Measurements from ENCODE around the gene KCP.

- TF ChIP-seq, protein P1, sequence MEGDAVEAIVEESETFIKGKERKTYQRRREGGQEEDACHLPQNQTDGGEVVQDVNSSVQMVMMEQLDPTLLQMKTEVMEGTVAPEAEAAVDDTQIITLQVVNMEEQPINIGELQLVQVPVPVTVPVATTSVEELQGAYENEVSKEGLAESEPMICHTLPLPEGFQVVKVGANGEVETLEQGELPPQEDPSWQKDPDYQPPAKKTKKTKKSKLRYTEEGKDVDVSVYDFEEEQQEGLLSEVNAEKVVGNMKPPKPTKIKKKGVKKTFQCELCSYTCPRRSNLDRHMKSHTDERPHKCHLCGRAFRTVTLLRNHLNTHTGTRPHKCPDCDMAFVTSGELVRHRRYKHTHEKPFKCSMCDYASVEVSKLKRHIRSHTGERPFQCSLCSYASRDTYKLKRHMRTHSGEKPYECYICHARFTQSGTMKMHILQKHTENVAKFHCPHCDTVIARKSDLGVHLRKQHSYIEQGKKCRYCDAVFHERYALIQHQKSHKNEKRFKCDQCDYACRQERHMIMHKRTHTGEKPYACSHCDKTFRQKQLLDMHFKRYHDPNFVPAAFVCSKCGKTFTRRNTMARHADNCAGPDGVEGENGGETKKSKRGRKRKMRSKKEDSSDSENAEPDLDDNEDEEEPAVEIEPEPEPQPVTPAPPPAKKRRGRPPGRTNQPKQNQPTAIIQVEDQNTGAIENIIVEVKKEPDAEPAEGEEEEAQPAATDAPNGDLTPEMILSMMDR (IDR thresholded peaks at IDR 0.05): no peak
- TF ChIP-seq POLR2A (IDR thresholded peaks at IDR 0.05) (no peak), POLR2AphosphoS5 (IDR thresholded peaks at IDR 0.05) (no peak)
These were observed 77.2 kb downstream of the KCP start for GRCh38 chr7:128833148-128833945.

Measured in breast epithelium (tissue), 3 donors.